Measurements from ENCODE around the gene LONRF2. TPM values are rescaled to one million over a fixed set of nuclear protein-coding genes. Genes with fewer than 3 reads are reported as not detected.

The LONRF2 gene
- total RNA-seq, 4 donors from 2014 or later: 1.3 to 2.5 (median 2.0) TPM

GRCh38 chr2:100236166-100236565 is 86.1 kb downstream of the LONRF2 start:
- WGBS: 84% methylated on average over 6 of the region's 6 CpGs
- Histone ChIP-seq H3K27me3 (no peaks in the 10 kb centered on the region), H3K4me3 (no peak overlapping the region), H3K9me3 (no peaks in the 10 kb centered on the region), H3K27ac (no peak overlapping the region), H3K4me1 (no peaks in the 10 kb centered on the region), H3K36me3 (no peaks in the 10 kb centered on the region)
- DNase-seq (ENCODE audit: low spot score in 2 of 2): peak in 1 of 2 donors; percentile 7
- TF ChIP-seq EP300 (IDR thresholded peaks at IDR 0.05): no peak
- no peak for TF ChIP-seq POLR2AphosphoS5 (IDR thresholded peaks at IDR 0.05)
- TF ChIP-seq POLR2A (IDR thresholded peaks at IDR 0.05): no peak
- TF ChIP-seq CTCF (IDR thresholded peaks at IDR 0.05): no peak

GRCh38 chr2:100235581-100235980 is 86.7 kb downstream of the LONRF2 start:
- no peak overlapping the region for H3K4me3 ChIP-seq
- DNase-seq (ENCODE audit: low spot score in 2 of 2): peak in 1 of 2 donors; percentile 44
- TF ChIP-seq CTCF (IDR thresholded peaks at IDR 0.05): no peak
- no peak for TF ChIP-seq POLR2AphosphoS5 (IDR thresholded peaks at IDR 0.05)
- no peak for TF ChIP-seq POLR2A (IDR thresholded peaks at IDR 0.05)
- no peak for TF ChIP-seq EP300 (IDR thresholded peaks at IDR 0.05)
- no peaks in the 10 kb centered on the region for H3K36me3 ChIP-seq
- no peaks in the 10 kb centered on the region for H3K9me3 ChIP-seq
- H3K27ac ChIP-seq: no peak overlapping the region
- H3K4me1 ChIP-seq: no peaks in the 10 kb centered on the region
- WGBS: 98% methylated on average over 4 of the region's 4 CpGs
- H3K27me3 ChIP-seq: no peaks in the 10 kb centered on the region

- no peaks in the 10 kb centered on the region for H3K36me3 ChIP-seq
- no peaks in the 10 kb centered on the region for H3K9me3 ChIP-seq
- no peak for TF ChIP-seq POLR2AphosphoS5 (IDR thresholded peaks at IDR 0.05)
- no peak for TF ChIP-seq CTCF (IDR thresholded peaks at IDR 0.05)
- TF ChIP-seq POLR2A (IDR thresholded peaks at IDR 0.05): no peak
- no peak for TF ChIP-seq EP300 (IDR thresholded peaks at IDR 0.05)
- no peaks in the 10 kb centered on the region for H3K27me3 ChIP-seq
- WGBS: 71% methylated on average over 16 of the region's 16 CpGs
- H3K4me1 ChIP-seq: no peaks in the 10 kb centered on the region
- no peak overlapping the region for H3K27ac ChIP-seq
- peak in 1 of 2 donors; percentile 48 for DNase-seq (ENCODE audit: low spot score in 2 of 2)
- no peak overlapping the region for H3K4me3 ChIP-seq
These were observed 87.2 kb downstream of the LONRF2 start for GRCh38 chr2:100235098-100235497.

- no peaks in the 10 kb centered on the region for H3K36me3 ChIP-seq
- TF ChIP-seq POLR2AphosphoS5 (IDR thresholded peaks at IDR 0.05) (no peak), EP300 (IDR thresholded peaks at IDR 0.05) (no peak), CTCF (IDR thresholded peaks at IDR 0.05) (no peak), POLR2A (IDR thresholded peaks at IDR 0.05) (no peak)
- 82% methylated on average over 4 of the region's 4 CpGs for WGBS
- no peaks in the 10 kb centered on the region for H3K4me1 ChIP-seq
- no peak overlapping the region for H3K4me3 ChIP-seq
- no peaks in the 10 kb centered on the region for H3K27me3 ChIP-seq
- no peaks in the 10 kb centered on the region for H3K9me3 ChIP-seq
- DNase-seq (ENCODE audit: low spot score in 2 of 2): no peak
- no peak overlapping the region for H3K27ac ChIP-seq
These were observed 88.2 kb downstream of the LONRF2 start for GRCh38 chr2:100234141-100234540.

GRCh38 chr2:100233061-100233460 is 89.2 kb downstream of the LONRF2 start:
- no peaks in the 10 kb centered on the region for H3K4me1 ChIP-seq
- H3K36me3 ChIP-seq: no peaks in the 10 kb centered on the region
- peak in 1 of 2 donors; percentile 38 for DNase-seq (ENCODE audit: low spot score in 2 of 2)
- H3K27me3 ChIP-seq: no peaks in the 10 kb centered on the region
- WGBS: 90% methylated on average over 2 of the region's 2 CpGs
- H3K4me3 ChIP-seq: no peak overlapping the region
- no peaks in the 10 kb centered on the region for H3K9me3 ChIP-seq
- no peak for TF ChIP-seq POLR2A (IDR thresholded peaks at IDR 0.05)
- TF ChIP-seq CTCF (IDR thresholded peaks at IDR 0.05): no peak
- TF ChIP-seq EP300 (IDR thresholded peaks at IDR 0.05): no peak
- H3K27ac ChIP-seq: no peak overlapping the region
